ENCODE results near the gene PRKACA.

GRCh38 chr19:14056069-14056666 is 61.4 kb downstream of the PRKACA start:
- TF ChIP-seq CTCF (conservative IDR thresholded peaks at IDR 0.05 in 1 of 2, IDR thresholded peaks at IDR 0.05 in 1 of 2; ENCODE audit: low read depth in 1 of 2, low read length in 2 of 2) = no peak
- TF ChIP-seq EZH2 (IDR thresholded peaks at IDR 0.05; ENCODE audit: low read length, missing control alignments) = no peak

Measured in fibroblast of lung (primary cell).